MCF 10A (cell line): Measurements from ENCODE around the gene ADPRHL1. TPM values are rescaled to one million over a fixed set of nuclear protein-coding genes. Genes with fewer than 3 reads are reported as not detected.
"Not testable (repeated sequence)": the region's sequence is repeated elsewhere in the genome, so short reads cannot be mapped to it uniquely, and the experiment has no call there.

Experiments used
- BruUV-seq: library from RNA; stranded (reverse); fragments of 400-500 nt; replicated peaks from 2 replicates; lab custom pipeline; 2021; lab: Mats Ljungman, UMichigan
- CTCF ChIA-PET: fragments of 300-600 bp; sonication (Branson Sonifier 250); formaldehyde crosslinking; extraction: SDS; loops from one replicate; lab custom pipeline; 2021; ENCODE audit warnings: antibody characterized with exemption, inconsistent platforms; lab: Yijun Ruan, JAX
- POLR2A ChIA-PET: fragments of 300-600, 350-650 bp; sonication (Branson Sonifier 250); formaldehyde crosslinking; extraction: SDS; loops from one replicate; lab custom pipeline; 2020; ENCODE audit warnings: antibody characterized with exemption, inconsistent platforms; lab: Yijun Ruan, JAX
- DNase-seq: peaks from one replicate; pipeline ENCODE4 v3.0.0-alpha.2; 2018; ENCODE audit not compliant: unreplicated experiment
- H3K27ac Mint-ChIP-seq: one replicate; pipeline ENCODE4 v1.8.0; 2022; ENCODE audit warnings: mild to moderate bottlenecking, low read depth, mixed read lengths; ENCODE audit not compliant: unreplicated experiment
- H3K27me3 Mint-ChIP-seq: one replicate; pipeline ENCODE4 v1.8.0; 2022; ENCODE audit warnings: mixed read lengths; ENCODE audit not compliant: insufficient read depth, unreplicated experiment
- H3K36me3 Mint-ChIP-seq: one replicate; pipeline ENCODE4 v1.8.0; 2022; ENCODE audit warnings: mild to moderate bottlenecking, moderate library complexity, mixed read lengths; ENCODE audit not compliant: insufficient read depth, unreplicated experiment
- H3K4me1 Mint-ChIP-seq: one replicate; pipeline ENCODE4 v1.8.0; 2022; ENCODE audit warnings: mixed read lengths; ENCODE audit not compliant: insufficient read depth, unreplicated experiment
- H3K4me3 Mint-ChIP-seq: one replicate; pipeline ENCODE4 v1.8.0; 2022; ENCODE audit warnings: mild to moderate bottlenecking, moderate library complexity, mixed read lengths; ENCODE audit not compliant: unreplicated experiment
- H3K9me3 Mint-ChIP-seq: one replicate; pipeline ENCODE4 v1.8.0; 2022; ENCODE audit warnings: mixed read lengths; ENCODE audit not compliant: unreplicated experiment
- CTCF ChIP-seq: fragments of 200-600 bp; IDR thresholded peaks from one replicate; pipeline ENCODE4 v1.8.0; 2022; ENCODE audit warnings: antibody characterized with exemption, mild to moderate bottlenecking; ENCODE audit not compliant: unreplicated experiment
- intact Hi-C: fragments of 100-400 bp; cut with micrococcal nuclease; formaldehyde crosslinking; loops from 2 replicates; pipeline ENCODE4 v1.14.1; 2022
- total RNA-seq: library from RNA; stranded (reverse); gene quantifications from 2 replicates; pipeline ENCODE4 v1.2.3, GENCODE V29; 2022

ADPRHL1 gene
- total RNA-seq, 1 experiment from 2014 or later, result 2.6 TPM

DNA sequence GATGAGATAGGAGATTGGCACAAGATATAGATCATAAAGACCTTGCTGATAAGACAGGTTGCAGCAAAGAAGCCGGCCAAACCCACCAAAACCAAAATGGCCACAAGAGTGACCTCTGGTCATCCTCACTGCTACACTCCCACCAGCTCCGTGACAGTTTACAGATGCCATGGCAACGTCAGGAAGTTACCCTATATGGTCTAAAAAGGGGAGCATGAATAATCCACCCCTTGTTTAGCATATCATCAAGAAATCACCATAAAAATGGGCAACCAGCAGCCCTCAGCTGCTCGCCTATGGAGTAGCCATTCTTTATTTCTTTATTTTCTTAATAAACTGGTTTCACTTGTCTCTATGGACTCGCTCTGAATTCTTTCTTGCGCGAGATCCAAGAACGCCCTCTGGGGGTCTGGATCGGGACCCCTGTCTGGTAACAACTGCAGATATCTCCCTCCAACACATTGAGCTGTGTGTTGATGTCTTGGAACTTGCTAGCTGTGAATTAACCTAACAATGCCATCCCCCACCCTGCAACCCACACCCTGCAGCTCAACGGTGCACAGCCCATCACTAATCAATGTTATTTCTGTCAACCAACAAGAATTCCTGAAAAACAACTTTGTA, 62.3 kb downstream of the ADPRHL1 start:
- intact Hi-C loops, result loop anchor here (10.0 kb wide), 1 partner anchor 236 kb away; the partner anchor contains the start of gene PROZ
- ChIA-PET CTCF (interaction anchor here (0.6 to 0.8 kb wide), 3 partner anchors 91 to 516 kb away, joined by 3 read pairs; no protein-coding TSS in a partner anchor), POLR2A (interaction anchor here (0.6 kb wide), 1 partner anchor 149 kb away, joined by 3 read pairs; no protein-coding TSS in a partner anchor)
- Mint-ChIP-seq H3K36me3 (no peaks in the 10 kb centered on the region), H3K27ac (no peak overlapping the region), H3K4me1 (peaks cover 5% of the 10 kb centered on the region), H3K4me3 (no peak overlapping the region), H3K9me3 (no peaks in the 10 kb centered on the region), H3K27me3 (peaks cover 28% of the 10 kb centered on the region)
- TF ChIP-seq CTCF, result no peak
- BruUV-seq, result no TSS peak
- DNase-seq, result no peak

DNA sequence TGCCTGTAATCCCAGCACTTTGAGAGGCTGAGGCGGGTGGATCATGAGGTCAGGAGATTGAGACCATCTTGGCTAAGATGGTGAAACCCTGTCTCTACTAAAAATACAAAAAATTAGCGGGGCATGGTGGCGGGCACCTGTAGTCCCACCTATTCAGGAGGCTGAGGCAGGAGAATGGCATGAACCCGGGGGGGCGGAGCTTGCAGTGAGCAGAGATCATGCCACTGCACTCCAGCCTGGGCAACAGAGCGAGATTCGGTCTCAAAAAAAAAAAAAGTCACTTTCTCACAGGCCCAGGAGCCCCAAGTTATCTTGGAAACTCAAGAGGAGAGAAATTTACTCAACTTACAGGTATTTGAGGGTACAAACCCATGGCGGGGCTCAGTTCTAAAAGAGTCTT, 63.7 kb downstream of the ADPRHL1 start:
- peaks cover 42% of the 10 kb centered on the region for H3K27me3 Mint-ChIP-seq
- H3K36me3 Mint-ChIP-seq, DNase-seq, H3K27ac Mint-ChIP-seq, intact Hi-C loops, CTCF ChIA-PET, POLR2A ChIA-PET, H3K4me1 Mint-ChIP-seq, H3K9me3 Mint-ChIP-seq, H3K4me3 Mint-ChIP-seq, BruUV-seq: not testable (repeated sequence)

GRCh38 chr13:113387396-113387795, 65.9 kb downstream of the ADPRHL1 start:
- DNase-seq, result no peak
- no TSS peak for BruUV-seq
- Mint-ChIP-seq H3K27ac (no peak overlapping the region), H3K4me3 (no peak overlapping the region), H3K36me3 (no peaks in the 10 kb centered on the region), H3K27me3 (peaks cover 62% of the 10 kb centered on the region), H3K4me1 (no peaks in the 10 kb centered on the region), H3K9me3 (no peaks in the 10 kb centered on the region)
- intact Hi-C loops, result no loop called here
- TF ChIP-seq CTCF, result no peak
- ChIA-PET POLR2A (interaction anchor here (1.1 kb wide), 1 partner anchor 180 kb away, joined by 3 read pairs; no protein-coding TSS in a partner anchor), CTCF (interaction anchor here (0.7 to 1.1 kb wide), 2 partner anchors 8 to 443 kb away, joined by 3 read pairs; no protein-coding TSS in a partner anchor)

DNA sequence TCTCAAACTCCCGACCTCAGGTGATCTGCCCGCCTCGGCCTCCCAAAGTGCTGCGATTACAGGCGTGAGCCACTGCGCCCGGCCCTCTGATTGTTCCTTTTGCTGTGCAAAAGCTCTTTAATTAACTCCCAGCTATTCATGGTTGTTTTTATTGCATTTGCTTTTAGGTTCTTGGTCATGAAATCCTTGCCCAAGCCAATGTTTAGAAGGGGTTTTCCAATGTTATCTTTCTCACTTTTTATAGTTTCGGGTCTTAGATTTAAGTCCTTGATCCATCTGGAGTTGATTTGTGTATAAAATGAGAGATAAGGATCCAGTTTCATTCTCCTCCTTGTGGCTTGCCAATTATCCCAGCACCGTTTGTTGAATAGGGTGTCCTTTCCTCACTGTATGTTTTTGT, 70.2 kb downstream of the ADPRHL1 start:
- peaks cover 60% of the 10 kb centered on the region for H3K27me3 Mint-ChIP-seq
- POLR2A ChIA-PET, result no interaction called here
- TF ChIP-seq CTCF, result no peak
- intact Hi-C loops, result no loop called here
- no peak overlapping the region for H3K4me3 Mint-ChIP-seq
- no peaks in the 10 kb centered on the region for H3K9me3 Mint-ChIP-seq
- no peaks in the 10 kb centered on the region for H3K4me1 Mint-ChIP-seq
- no peak overlapping the region for H3K27ac Mint-ChIP-seq
- no TSS peak for BruUV-seq
- CTCF ChIA-PET, result no interaction called here
- no peaks in the 10 kb centered on the region for H3K36me3 Mint-ChIP-seq
- no peak for DNase-seq

DNA sequence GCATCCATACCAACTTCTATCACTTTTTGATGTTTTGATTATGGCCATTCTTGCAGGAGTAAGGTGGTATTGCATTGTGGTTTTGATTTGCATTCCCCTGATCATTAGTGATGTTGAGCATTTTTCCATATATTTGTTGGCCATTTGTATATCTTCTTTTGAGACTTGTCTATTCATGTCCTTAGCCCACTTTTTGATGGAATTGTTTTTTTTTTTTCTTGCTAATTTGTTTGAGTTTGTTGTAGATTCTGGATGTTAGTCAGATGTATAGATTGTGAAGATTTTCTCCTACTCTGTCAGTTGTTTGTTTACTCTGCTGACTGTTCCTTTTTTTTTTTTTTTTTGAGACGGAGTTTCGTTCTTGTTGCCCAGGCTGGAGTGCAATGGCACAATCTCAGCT, 70.7 kb downstream of the ADPRHL1 start:
- CTCF ChIA-PET, DNase-seq, H3K27ac Mint-ChIP-seq, H3K4me1 Mint-ChIP-seq, H3K9me3 Mint-ChIP-seq, H3K36me3 Mint-ChIP-seq, intact Hi-C loops, POLR2A ChIA-PET, BruUV-seq, H3K4me3 Mint-ChIP-seq: not testable (repeated sequence)
- H3K27me3 Mint-ChIP-seq, result peaks cover 65% of the 10 kb centered on the region
